Fibroblast of lung (primary cell): ENCODE results near the gene SGCD.

ENCODE experiments used
- CTCF ChIP-seq, 2 donors: IDR thresholded peaks in 1 of 2; conservative IDR thresholded peaks in 1 of 2; 1 replicate in 1 of 2; 2 replicates in 1 of 2; pipeline ENCODE4 v1.5.1; 2011 to 2012; ENCODE audit warnings: low read length in 2 of 2, control low read depth in 1 of 2, inconsistent platforms in 1 of 2, low read depth in 1 of 2, mild to moderate bottlenecking in 1 of 2
- EZH2 ChIP-seq: IDR thresholded peaks from 2 replicates; pipeline ENCODE4 v1.5.1; 2012; ENCODE audit warnings: low read length, control low read depth, mild to moderate bottlenecking; ENCODE audit errors: missing control alignments

GRCh38 chr5:156589946-156590216 is 262.9 kb downstream of the SGCD start:
- TF ChIP-seq CTCF (conservative IDR thresholded peaks at IDR 0.05 in 1 of 2, IDR thresholded peaks at IDR 0.05 in 1 of 2; ENCODE audit: low read depth in 1 of 2, low read length in 2 of 2) (no peak), EZH2 (no peak)
